Measurements from ENCODE around the gene SLC7A6OS. TPM values are rescaled to one million over a fixed set of nuclear protein-coding genes. Genes with fewer than 3 reads are reported as not detected.

The SLC7A6OS gene
- total RNA-seq, 2 donors from 2014 or later = 22.5 to 26.0 TPM

DNA sequence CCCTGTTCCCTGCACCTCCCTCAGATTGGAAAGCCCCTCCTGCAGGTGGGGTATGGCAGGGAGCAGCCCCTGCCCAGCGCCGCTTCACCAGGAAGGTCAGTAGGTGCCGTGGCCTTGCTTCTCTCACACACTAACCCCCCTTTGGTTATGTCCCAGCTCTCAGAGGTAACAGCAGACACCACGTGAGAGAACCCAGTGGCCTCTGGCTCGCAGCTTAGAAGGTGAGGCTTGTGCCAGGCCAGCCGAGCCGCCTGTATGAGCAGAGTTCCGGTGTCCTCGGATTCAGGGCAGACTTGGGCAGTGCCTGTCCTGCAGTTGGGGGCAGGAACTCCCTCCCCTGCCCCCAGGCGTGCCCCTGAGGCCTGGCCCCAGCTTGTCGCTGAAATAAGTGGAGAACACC, 47.2 kb upstream of the SLC7A6OS start:
- no peaks in the 10 kb centered on the region for H3K9me3 Mint-ChIP-seq
- no peaks in the 10 kb centered on the region for H3K27me3 Mint-ChIP-seq (ENCODE audit: insufficient read depth)
- H3K27ac Mint-ChIP-seq = no peak overlapping the region
- no peak for DNase-seq
- no peaks in the 10 kb centered on the region for H3K9me3 ChIP-seq (ENCODE audit: control insufficient read depth, low read length)
- no peaks in the 10 kb centered on the region for H3K27me3 ChIP-seq (ENCODE audit: control insufficient read depth, insufficient read depth, low read length, poor library complexity, severe bottlenecking)
- no peak overlapping the region for H3K27ac ChIP-seq (ENCODE audit: low read depth, low read length)
- peaks cover 27% of the 10 kb centered on the region for H3K36me3 Mint-ChIP-seq (ENCODE audit: low read depth)
- no peak overlapping the region for H3K9ac ChIP-seq (ENCODE audit: extremely low read depth, low read length, poor library complexity, severe bottlenecking)
- H3K4me1 ChIP-seq (ENCODE audit: control insufficient read depth, insufficient read depth, low read length) = no peaks in the 10 kb centered on the region
- H3K4me3 ChIP-seq (ENCODE audit: low read length) = no peak overlapping the region
- H3K4me3 Mint-ChIP-seq = no peak overlapping the region
- H3K36me3 ChIP-seq (ENCODE audit: control insufficient read depth, insufficient read depth, low read length) = peaks cover 28% of the 10 kb centered on the region
- no peaks in the 10 kb centered on the region for H3K4me1 Mint-ChIP-seq
- 95 to 98% methylated on average over 7 to 11 of the region's 11 CpGs for WGBS, 2 experiments (ENCODE audit: insufficient coverage in 1 of 2, insufficient read length in 1 of 2)
- TF ChIP-seq, protein P1, sequence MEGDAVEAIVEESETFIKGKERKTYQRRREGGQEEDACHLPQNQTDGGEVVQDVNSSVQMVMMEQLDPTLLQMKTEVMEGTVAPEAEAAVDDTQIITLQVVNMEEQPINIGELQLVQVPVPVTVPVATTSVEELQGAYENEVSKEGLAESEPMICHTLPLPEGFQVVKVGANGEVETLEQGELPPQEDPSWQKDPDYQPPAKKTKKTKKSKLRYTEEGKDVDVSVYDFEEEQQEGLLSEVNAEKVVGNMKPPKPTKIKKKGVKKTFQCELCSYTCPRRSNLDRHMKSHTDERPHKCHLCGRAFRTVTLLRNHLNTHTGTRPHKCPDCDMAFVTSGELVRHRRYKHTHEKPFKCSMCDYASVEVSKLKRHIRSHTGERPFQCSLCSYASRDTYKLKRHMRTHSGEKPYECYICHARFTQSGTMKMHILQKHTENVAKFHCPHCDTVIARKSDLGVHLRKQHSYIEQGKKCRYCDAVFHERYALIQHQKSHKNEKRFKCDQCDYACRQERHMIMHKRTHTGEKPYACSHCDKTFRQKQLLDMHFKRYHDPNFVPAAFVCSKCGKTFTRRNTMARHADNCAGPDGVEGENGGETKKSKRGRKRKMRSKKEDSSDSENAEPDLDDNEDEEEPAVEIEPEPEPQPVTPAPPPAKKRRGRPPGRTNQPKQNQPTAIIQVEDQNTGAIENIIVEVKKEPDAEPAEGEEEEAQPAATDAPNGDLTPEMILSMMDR (conservative IDR thresholded peaks at IDR 0.05) = no peak

DNA sequence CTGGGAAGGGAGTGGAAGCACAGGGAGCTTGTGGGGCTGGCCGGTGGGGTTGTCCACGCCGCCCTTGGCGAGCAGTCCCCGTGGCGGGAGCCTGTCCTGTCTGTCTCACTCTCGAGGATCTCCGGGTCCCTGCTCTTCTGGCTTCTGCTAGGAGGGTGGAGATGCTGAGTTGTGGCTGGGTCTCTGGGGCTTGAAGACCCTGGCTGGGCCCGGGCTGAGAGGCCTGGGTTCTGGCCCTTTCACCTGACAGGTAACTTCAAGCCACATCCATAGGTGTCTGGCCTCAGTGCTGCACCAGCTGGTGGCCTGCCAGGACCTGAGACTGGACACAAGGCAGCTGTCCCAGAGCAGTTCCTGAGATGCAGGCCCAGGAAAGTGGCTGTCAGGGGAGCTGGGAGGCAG, 46.8 kb upstream of the SLC7A6OS start:
- Mint-ChIP-seq H3K27me3 (ENCODE audit: insufficient read depth) (no peaks in the 10 kb centered on the region), H3K4me1 (no peaks in the 10 kb centered on the region), H3K27ac (no peak overlapping the region), H3K4me3 (no peak overlapping the region), H3K36me3 (ENCODE audit: low read depth) (peaks cover 29% of the 10 kb centered on the region), H3K9me3 (no peaks in the 10 kb centered on the region)
- DNase-seq = no peak
- Histone ChIP-seq H3K27ac (ENCODE audit: low read depth, low read length) (no peak overlapping the region), H3K4me3 (ENCODE audit: low read length) (no peak overlapping the region), H3K4me1 (ENCODE audit: control insufficient read depth, insufficient read depth, low read length) (no peaks in the 10 kb centered on the region), H3K36me3 (ENCODE audit: control insufficient read depth, insufficient read depth, low read length) (peaks cover 32% of the 10 kb centered on the region), H3K9ac (ENCODE audit: extremely low read depth, low read length, poor library complexity, severe bottlenecking) (no peak overlapping the region), H3K27me3 (ENCODE audit: control insufficient read depth, insufficient read depth, low read length, poor library complexity, severe bottlenecking) (no peaks in the 10 kb centered on the region), H3K9me3 (ENCODE audit: control insufficient read depth, low read length) (no peaks in the 10 kb centered on the region)
- 94% methylated on average over 9 of the region's 9 CpGs; no CpG with 5 or more reads in 1 of the 2 experiments for WGBS, 2 experiments (ENCODE audit: insufficient coverage in 1 of 2, insufficient read length in 1 of 2)
- TF ChIP-seq, protein P1 (conservative IDR thresholded peaks at IDR 0.05) = no peak

DNA sequence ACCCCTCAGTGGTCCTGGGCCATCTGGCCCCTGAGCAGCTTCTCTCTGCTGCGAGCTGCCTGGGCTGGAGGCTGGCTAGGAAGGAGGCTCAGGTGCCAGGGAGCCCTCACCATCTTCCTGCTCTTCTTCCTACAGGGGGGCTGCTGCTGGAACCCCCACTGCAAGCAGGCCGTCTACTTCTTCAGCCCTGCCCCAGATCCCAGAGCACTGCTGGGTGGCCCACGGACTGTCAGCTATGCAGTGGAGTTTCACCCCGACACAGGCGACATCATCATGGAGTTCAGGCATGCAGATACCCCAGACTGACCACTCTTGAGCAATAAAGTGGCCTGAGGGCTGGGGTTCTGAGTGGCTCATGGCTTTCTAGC, 46.2 kb upstream of the SLC7A6OS start:
- no peak overlapping the region for H3K9ac ChIP-seq (ENCODE audit: extremely low read depth, low read length, poor library complexity, severe bottlenecking)

More for the DNA sequence above, 46.2 kb upstream of the SLC7A6OS start:
- Histone ChIP-seq H3K4me3 (ENCODE audit: low read length) (no peak overlapping the region), H3K36me3 (ENCODE audit: control insufficient read depth, insufficient read depth, low read length) (peaks cover 36% of the 10 kb centered on the region), H3K27me3 (ENCODE audit: control insufficient read depth, insufficient read depth, low read length, poor library complexity, severe bottlenecking) (no peaks in the 10 kb centered on the region), H3K27ac (ENCODE audit: low read depth, low read length) (no peak overlapping the region), H3K9me3 (ENCODE audit: control insufficient read depth, low read length) (no peaks in the 10 kb centered on the region), H3K4me1 (ENCODE audit: control insufficient read depth, insufficient read depth, low read length) (no peaks in the 10 kb centered on the region)
- Mint-ChIP-seq H3K27me3 (ENCODE audit: insufficient read depth) (no peaks in the 10 kb centered on the region), H3K4me1 (no peaks in the 10 kb centered on the region), H3K9me3 (no peaks in the 10 kb centered on the region), H3K36me3 (ENCODE audit: low read depth) (peaks cover 34% of the 10 kb centered on the region), H3K27ac (no peak overlapping the region), H3K4me3 (no peak overlapping the region)
- 96 to 100% methylated on average over 4 to 5 of the region's 5 CpGs for WGBS, 2 experiments (ENCODE audit: insufficient coverage in 1 of 2, insufficient read length in 1 of 2)
- DNase-seq = no peak
- TF ChIP-seq, protein P1 (conservative IDR thresholded peaks at IDR 0.05) = no peak
